A673 (cell line): ENCODE results near the gene MICOS13. TPM values are rescaled to one million over a fixed set of nuclear protein-coding genes. Genes with fewer than 3 reads are reported as not detected.
"Not testable (repeated sequence)": the region's sequence is repeated elsewhere in the genome, so short reads cannot be mapped to it uniquely, and the experiment has no call there.

Source experiments
- BruUV-seq: library from RNA; stranded (reverse); fragments of 400-500 nt; replicated peaks from 2 replicates; lab custom pipeline; 2021; lab: Mats Ljungman, UMichigan
- CTCF ChIA-PET: fragments of 300-600 bp; sonication (Branson Sonifier 250); formaldehyde crosslinking; loops from one replicate; lab custom pipeline; 2022; ENCODE audit warnings: antibody characterized with exemption; lab: Charles Lee
- POLR2A ChIA-PET: fragments of 300-600 bp; sonication (Branson Sonifier 250); formaldehyde crosslinking; loops from one replicate; lab custom pipeline; 2022; ENCODE audit warnings: antibody characterized with exemption; ENCODE audit not compliant: low non-redundant PET; lab: Charles Lee
- DNase-seq: peaks from one replicate; pipeline ENCODE4 v3.0.0-alpha.2; 2015; ENCODE audit warnings: low spot score
- H3K27ac ChIP-seq: fragments of 200-600 bp; sonication (generic); 2 replicates; pipeline ENCODE4 v1.5.1; 2016; ENCODE audit warnings: mixed run types, low read depth, mild to moderate bottlenecking, mixed read lengths, antibody characterized with exemption, low read length; ENCODE audit not compliant: poor library complexity, severe bottlenecking
- H3K27me3 ChIP-seq: fragments of 200-600 bp; sonication (generic); replicated peaks from 2 replicates; pipeline ENCODE4 v1.6.1; 2017; ENCODE audit warnings: mixed run types, low read depth, mild to moderate bottlenecking, mixed read lengths, antibody characterized with exemption, low read length; ENCODE audit not compliant: insufficient read depth, poor library complexity
- H3K36me3 ChIP-seq: fragments of 200-600 bp; sonication (generic); 2 replicates; pipeline ENCODE4 v1.6.1; 2016; ENCODE audit warnings: mixed run types, mild to moderate bottlenecking, mixed read lengths, antibody characterized with exemption, low read length; ENCODE audit not compliant: insufficient read depth, poor library complexity, severe bottlenecking
- H3K4me1 ChIP-seq: fragments of 200-600 bp; sonication (generic); 2 replicates; pipeline ENCODE4 v1.6.1; 2017; ENCODE audit warnings: mixed run types, mild to moderate bottlenecking, mixed read lengths, antibody characterized with exemption, low read length; ENCODE audit not compliant: insufficient read depth, poor library complexity, severe bottlenecking
- H3K4me3 ChIP-seq: fragments of 200-600 bp; sonication (generic); 2 replicates; pipeline ENCODE4 v1.5.1; 2016; ENCODE audit warnings: low read depth, mixed run types, mild to moderate bottlenecking, mixed read lengths, low read length; ENCODE audit not compliant: poor library complexity, severe bottlenecking
- H3K9me3 ChIP-seq: fragments of 200-600 bp; sonication (generic); 2 replicates; pipeline ENCODE4 v1.6.1; 2016; ENCODE audit warnings: mixed run types, low read depth, mild to moderate bottlenecking, mixed read lengths, antibody characterized with exemption, low read length; ENCODE audit not compliant: poor library complexity, severe bottlenecking
- CTCF ChIP-seq: fragments of 300-800, 200-600 bp; sonication (generic); conservative IDR thresholded peaks from 2 replicates; pipeline ENCODE4 v1.5.1; 2017; ENCODE audit warnings: low read depth, mild to moderate bottlenecking, antibody characterized with exemption, low read length, moderate library complexity, mixed read lengths
- EZH2 ChIP-seq: fragments of 200-600 bp; sonication (generic); IDR thresholded peaks from 2 replicates; pipeline ENCODE4 v1.6.1; 2017; ENCODE audit warnings: borderline replicate concordance, low read depth, mild to moderate bottlenecking, mixed read lengths, antibody characterized with exemption, low read length; ENCODE audit not compliant: poor library complexity, severe bottlenecking
- intact Hi-C: fragments of 100-400 bp; cut with micrococcal nuclease; formaldehyde crosslinking; loops from one replicate; pipeline ENCODE4 v1.10.0; 2022; ENCODE audit not compliant: unreplicated experiment
- total RNA-seq: library from RNA; stranded (reverse); gene quantifications from 2 replicates; pipeline ENCODE4 v1.2.3, GENCODE V29; 2021

MICOS13 gene
- total RNA-seq, 1 experiment from 2014 or later = 36.3 TPM

GRCh38 chr19:5706876-5707573, 26.7 kb upstream of the MICOS13 start:
- no peak overlapping the region for H3K4me3 ChIP-seq
- H3K27ac ChIP-seq = no peak overlapping the region
- H3K9me3 ChIP-seq = no peaks in the 10 kb centered on the region
- H3K4me1 ChIP-seq = no peaks in the 10 kb centered on the region
- CTCF ChIA-PET = no interaction called here
- BruUV-seq = no TSS peak
- TF ChIP-seq EZH2 = no peak
- no peak for TF ChIP-seq CTCF
- POLR2A ChIA-PET = no interaction called here
- H3K27me3 ChIP-seq = no peaks in the 10 kb centered on the region
- intact Hi-C loops = no loop called here
- DNase-seq = no peak
- peaks cover 69% of the 10 kb centered on the region for H3K36me3 ChIP-seq

- peaks cover 59% of the 10 kb centered on the region for H3K36me3 ChIP-seq
- no peak for TF ChIP-seq EZH2
- no peak for TF ChIP-seq CTCF
- DNase-seq = no peak
- POLR2A ChIA-PET = interaction anchor here (0.6 kb wide), 1 partner anchor 34 kb away, joined by 9 read pairs; no protein-coding TSS in a partner anchor
- H3K9me3 ChIP-seq = no peaks in the 10 kb centered on the region
- no peak overlapping the region for H3K4me3 ChIP-seq
- no peaks in the 10 kb centered on the region for H3K4me1 ChIP-seq
- H3K27ac ChIP-seq = no peak overlapping the region
- no peaks in the 10 kb centered on the region for H3K27me3 ChIP-seq
- BruUV-seq = no TSS peak
- intact Hi-C loops = no loop called here
- CTCF ChIA-PET = no interaction called here
Measured at GRCh38 chr19:5705552-5705951, 25.2 kb upstream of the MICOS13 start.

- Histone ChIP-seq H3K27ac (no peak overlapping the region), H3K4me3 (no peak overlapping the region), H3K36me3 (peaks cover 62% of the 10 kb centered on the region), H3K9me3 (no peaks in the 10 kb centered on the region), H3K27me3 (no peaks in the 10 kb centered on the region), H3K4me1 (no peaks in the 10 kb centered on the region)
- intact Hi-C loops = no loop called here
- TF ChIP-seq CTCF (no peak), EZH2 (no peak)
- DNase-seq = no peak
- no TSS peak for BruUV-seq
- ChIA-PET CTCF (no interaction called here), POLR2A (no interaction called here)
Measured at GRCh38 chr19:5703819-5704818, 23.8 kb upstream of the MICOS13 start.

DNA sequence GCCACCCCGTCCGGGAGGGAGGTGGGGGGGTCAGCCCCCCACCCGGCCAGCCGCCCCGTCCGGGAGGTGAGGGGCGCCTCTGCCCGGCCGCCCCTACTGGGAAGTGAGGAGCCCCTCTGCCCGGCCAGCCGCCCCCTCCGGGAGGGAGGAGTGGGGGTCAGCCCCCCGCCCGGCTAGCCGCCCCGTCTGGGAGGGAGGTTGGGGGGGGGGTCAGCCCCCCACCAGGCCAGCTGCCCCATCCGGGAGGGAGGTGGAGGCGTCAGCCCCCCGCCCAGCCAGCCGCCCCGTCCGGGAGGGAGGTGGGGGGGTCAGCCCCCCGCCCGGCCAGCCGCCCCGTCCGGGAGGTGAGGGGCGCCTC, 21.7 kb upstream of the MICOS13 start:
- BruUV-seq, H3K4me3 ChIP-seq, H3K27ac ChIP-seq, POLR2A ChIA-PET, CTCF ChIA-PET, H3K9me3 ChIP-seq, intact Hi-C loops, DNase-seq, H3K27me3 ChIP-seq, H3K4me1 ChIP-seq: not testable (repeated sequence)
- H3K36me3 ChIP-seq = peaks cover 58% of the 10 kb centered on the region
